GM23338 (cell line): ENCODE results near the gene ZNF592.

Experiments used
- CREB1 ChIP-seq: fragments of 250-450 bp; sonication (Bioruptor Pico); IDR thresholded peaks from 2 replicates; pipeline ENCODE4 v1.5.0; 2020; ENCODE audit warnings: low read depth, mild to moderate bottlenecking, moderate library complexity
- CTCF ChIP-seq, 2 experiments: fragments of 200-600 bp in 1 of 2; sonication (generic) in 1 of 2; conservative IDR thresholded peaks; 2 replicates each; pipeline versions ENCODE4 v1.5.1 to v1.6.1; 2016 to 2017; ENCODE audit warnings: antibody characterized with exemption in 2 of 2, low read depth in 2 of 2, mild to moderate bottlenecking in 2 of 2, moderate library complexity in 1 of 2
- EZH2 ChIP-seq: fragments of 200-600 bp; sonication (generic); IDR thresholded peaks from one replicate; pipeline ENCODE4 v1.8.0; 2017; ENCODE audit warnings: antibody characterized with exemption, mild to moderate bottlenecking, low read depth; ENCODE audit not compliant: unreplicated experiment
- EZH2phosphoT487 ChIP-seq: fragments of 200-600 bp; sonication (generic); IDR thresholded peaks from one replicate; pipeline ENCODE4 v1.8.1; 2018; ENCODE audit warnings: antibody characterized with exemption; ENCODE audit not compliant: unreplicated experiment
- JUNB ChIP-seq: IDR thresholded peaks from one replicate; pipeline ENCODE4 v1.6.1; 2016; ENCODE audit warnings: antibody characterized with exemption; ENCODE audit not compliant: unreplicated experiment
- POLR2AphosphoS5 ChIP-seq: IDR thresholded peaks from 2 replicates; pipeline ENCODE4 v1.6.1; 2016; ENCODE audit warnings: antibody characterized with exemption, low read depth
- REST ChIP-seq: IDR thresholded peaks from one replicate; pipeline ENCODE4 v1.6.1; 2018; ENCODE audit warnings: antibody characterized with exemption; ENCODE audit not compliant: unreplicated experiment
- STAT1 ChIP-seq: IDR thresholded peaks from one replicate; pipeline ENCODE4 v1.6.1; 2016; ENCODE audit warnings: antibody characterized with exemption; ENCODE audit not compliant: unreplicated experiment
- ZNF331 ChIP-seq: fragments of 250-450 bp; sonication (Bioruptor Pico); IDR thresholded peaks from 2 replicates; pipeline ENCODE4 v1.5.0; 2020; ENCODE audit warnings: low read depth, mild to moderate bottlenecking, moderate library complexity
- ZNF462 ChIP-seq: fragments of 250-450 bp; sonication (Bioruptor Pico); IDR thresholded peaks from 2 replicates; pipeline ENCODE4 v1.5.0; 2020; ENCODE audit warnings: mild to moderate bottlenecking, moderate library complexity
- TF ChIP-seq, protein P1 (sequence below): IDR thresholded peaks from 2 replicates; pipeline ENCODE4 v1.6.1; 2016; ENCODE audit warnings: antibody characterized with exemption

- no peak for TF ChIP-seq CTCF (conservative IDR thresholded peaks at IDR 0.05; ENCODE audit: low read depth in 2 of 2)
- no peak for TF ChIP-seq REST
- no peak for TF ChIP-seq POLR2AphosphoS5
- TF ChIP-seq CREB1: no peak
- no peak for TF ChIP-seq EZH2
- no peak for TF ChIP-seq EZH2phosphoT487
- TF ChIP-seq, protein P1, sequence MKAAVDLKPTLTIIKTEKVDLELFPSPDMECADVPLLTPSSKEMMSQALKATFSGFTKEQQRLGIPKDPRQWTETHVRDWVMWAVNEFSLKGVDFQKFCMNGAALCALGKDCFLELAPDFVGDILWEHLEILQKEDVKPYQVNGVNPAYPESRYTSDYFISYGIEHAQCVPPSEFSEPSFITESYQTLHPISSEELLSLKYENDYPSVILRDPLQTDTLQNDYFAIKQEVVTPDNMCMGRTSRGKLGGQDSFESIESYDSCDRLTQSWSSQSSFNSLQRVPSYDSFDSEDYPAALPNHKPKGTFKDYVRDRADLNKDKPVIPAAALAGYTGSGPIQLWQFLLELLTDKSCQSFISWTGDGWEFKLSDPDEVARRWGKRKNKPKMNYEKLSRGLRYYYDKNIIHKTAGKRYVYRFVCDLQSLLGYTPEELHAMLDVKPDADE: no peak
- TF ChIP-seq ZNF462 (CRISPR knock-in tag): no peak
- no peak for TF ChIP-seq ZNF331 (CRISPR knock-in tag)
- TF ChIP-seq STAT1: no peak
- TF ChIP-seq JUNB: no peak
Measured at GRCh38 chr15:84789762-84790161, 41.4 kb downstream of the ZNF592 start.
